ENCODE results near the gene SLC25A53. TPM values are rescaled to one million over a fixed set of nuclear protein-coding genes. Genes with fewer than 3 reads are reported as not detected.

Gene SLC25A53, protein sequence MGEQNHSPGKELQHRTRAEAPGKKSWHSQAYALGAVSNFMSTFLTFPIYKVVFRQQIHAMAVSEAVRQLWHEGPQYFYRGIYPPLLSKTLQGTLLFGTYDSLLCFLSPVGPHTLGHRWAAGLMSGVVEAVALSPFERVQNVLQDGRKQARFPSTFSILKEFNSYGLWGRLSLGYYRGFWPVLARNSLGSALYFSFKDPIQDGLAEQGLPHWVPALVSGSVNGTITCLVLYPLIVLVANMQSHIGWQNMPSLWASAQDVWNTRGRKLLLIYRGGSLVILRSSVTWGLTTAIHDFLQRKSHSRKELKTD
- total RNA-seq (5.5 and 6.8 TPM in 2 replicates), polyA plus RNA-seq (4.8 and 5.7 TPM in 2 replicates)

DNA sequence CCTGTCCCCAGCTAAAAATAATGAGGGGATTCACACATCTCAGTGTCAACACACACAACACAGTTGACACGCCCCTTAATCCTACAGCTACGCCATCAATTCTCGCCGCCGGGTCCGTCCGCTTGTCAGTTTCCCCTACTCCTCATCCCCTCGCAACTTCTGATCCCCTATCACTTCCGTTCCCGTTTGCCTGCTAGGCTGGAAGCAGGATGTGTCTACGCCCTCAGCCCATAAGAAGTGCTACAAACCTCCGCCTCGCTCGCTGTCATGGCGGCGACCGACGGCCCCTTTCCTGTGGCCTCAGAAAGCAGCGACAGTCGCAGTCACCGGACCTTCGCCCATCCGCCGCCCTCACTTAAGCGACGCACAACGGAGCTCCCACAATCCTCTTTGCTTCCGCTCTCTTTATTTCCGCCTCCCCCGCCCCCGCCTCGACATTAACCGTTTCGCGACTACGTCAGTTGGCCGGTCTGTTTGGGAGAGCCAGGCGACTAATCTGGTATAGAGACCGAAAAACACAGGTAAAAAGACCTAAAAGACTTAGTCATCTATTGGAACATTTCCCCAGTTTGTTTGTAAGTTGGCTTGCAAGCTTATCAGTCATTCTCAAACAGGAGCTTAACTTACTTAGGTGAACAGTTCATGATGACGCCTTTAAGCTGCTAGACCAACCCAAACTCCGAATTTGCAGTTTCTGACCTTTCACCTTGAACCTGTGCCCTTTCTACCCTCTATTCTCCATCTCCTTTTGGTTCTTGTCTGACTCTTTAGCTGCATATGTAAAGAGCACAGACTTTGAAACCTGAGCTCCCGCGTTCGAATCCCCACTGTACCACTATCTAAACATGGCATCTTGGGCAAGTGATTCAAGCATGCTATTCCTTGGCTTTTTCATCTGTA is at the start of gene SLC25A53:
Gene SLC25A53 (minus strand): TSS at position 380 of the 900 bp plus-strand sequence. CDS start 51,752 bp downstream, outside the sequence.
- Histone ChIP-seq H3K4me1 (ENCODE audit: insufficient read depth) (no peaks in the 10 kb centered on the region), H3K79me2 (peaks cover 22% of the 10 kb centered on the region), H3K9me2 (replicated peaks; ENCODE audit: insufficient read depth) (no peaks in the 10 kb centered on the region), H3K36me3 (replicated peaks; ENCODE audit: insufficient read depth, low read depth) (no peaks in the 10 kb centered on the region), H3K9me3 (ENCODE audit: low read depth) (no peaks in the 10 kb centered on the region), H3K4me3 (peak within 1 kb of the TSS; percentile 49), H3K4me2 (peak within 1 kb of the TSS; percentile 74), H3K27ac (peak within 1 kb of the TSS; percentile 99), H2AFZ (peak within 1 kb of the TSS; percentile 90), H3K27me3 (no peaks in the 10 kb centered on the region), H4K20me1 (ENCODE audit: insufficient read depth, poor library complexity, severe bottlenecking) (no peaks in the 10 kb centered on the region)
- TF ChIP-seq, protein P1, sequence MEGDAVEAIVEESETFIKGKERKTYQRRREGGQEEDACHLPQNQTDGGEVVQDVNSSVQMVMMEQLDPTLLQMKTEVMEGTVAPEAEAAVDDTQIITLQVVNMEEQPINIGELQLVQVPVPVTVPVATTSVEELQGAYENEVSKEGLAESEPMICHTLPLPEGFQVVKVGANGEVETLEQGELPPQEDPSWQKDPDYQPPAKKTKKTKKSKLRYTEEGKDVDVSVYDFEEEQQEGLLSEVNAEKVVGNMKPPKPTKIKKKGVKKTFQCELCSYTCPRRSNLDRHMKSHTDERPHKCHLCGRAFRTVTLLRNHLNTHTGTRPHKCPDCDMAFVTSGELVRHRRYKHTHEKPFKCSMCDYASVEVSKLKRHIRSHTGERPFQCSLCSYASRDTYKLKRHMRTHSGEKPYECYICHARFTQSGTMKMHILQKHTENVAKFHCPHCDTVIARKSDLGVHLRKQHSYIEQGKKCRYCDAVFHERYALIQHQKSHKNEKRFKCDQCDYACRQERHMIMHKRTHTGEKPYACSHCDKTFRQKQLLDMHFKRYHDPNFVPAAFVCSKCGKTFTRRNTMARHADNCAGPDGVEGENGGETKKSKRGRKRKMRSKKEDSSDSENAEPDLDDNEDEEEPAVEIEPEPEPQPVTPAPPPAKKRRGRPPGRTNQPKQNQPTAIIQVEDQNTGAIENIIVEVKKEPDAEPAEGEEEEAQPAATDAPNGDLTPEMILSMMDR (IDR thresholded peaks at IDR 0.05; ENCODE audit: poor library complexity): no peak
- TF ChIP-seq EZH2phosphoT487 (IDR thresholded peaks at IDR 0.05; ENCODE audit: low read depth, severe bottlenecking, unreplicated experiment): no peak
- 47% methylated on average over 43 of the region's 44 CpGs for WGBS (ENCODE audit: low lambda C conversion rate, missing lambda C conversion rate)
- DNase-seq (ENCODE audit: low spot score): peak; percentile 84

DNA sequence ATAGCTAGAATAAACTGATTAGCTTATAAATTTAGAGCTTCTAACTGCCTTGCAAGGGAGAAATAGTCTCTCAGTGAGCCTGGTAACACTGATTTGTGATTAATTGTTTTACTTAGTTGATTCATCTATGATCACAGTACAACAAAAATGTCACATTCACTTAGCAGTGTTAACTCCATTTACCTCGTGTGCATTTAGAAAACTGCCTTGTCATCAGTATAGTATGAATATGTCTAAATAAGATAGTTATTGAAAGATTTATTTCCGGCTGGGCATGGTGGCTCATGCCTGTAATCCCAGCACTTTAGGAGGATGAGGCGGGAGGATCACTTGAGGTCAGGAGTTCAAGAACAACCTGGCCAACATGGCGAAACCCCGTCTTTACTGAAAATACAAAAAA is 48.7 kb upstream of the SLC25A53 start:
- TF ChIP-seq, protein P1 (IDR thresholded peaks at IDR 0.05; ENCODE audit: poor library complexity): no peak
- no peak for TF ChIP-seq EZH2phosphoT487 (IDR thresholded peaks at IDR 0.05; ENCODE audit: low read depth, severe bottlenecking, unreplicated experiment)
- no peak for TF ChIP-seq EZH2 (IDR thresholded peaks at IDR 0.05; ENCODE audit: borderline replicate concordance)
- no peak overlapping the region for H3K4me2 ChIP-seq
- no peaks in the 10 kb centered on the region for H3K79me2 ChIP-seq
- no peaks in the 10 kb centered on the region for H3K9me2 ChIP-seq (replicated peaks; ENCODE audit: insufficient read depth)
- H3K9me3 ChIP-seq (ENCODE audit: low read depth): no peaks in the 10 kb centered on the region
- 82% methylated on average over 5 of the region's 5 CpGs for WGBS (ENCODE audit: low lambda C conversion rate, missing lambda C conversion rate)
- H3K4me3 ChIP-seq: no peak overlapping the region
- no peak overlapping the region for H2AFZ ChIP-seq
- H3K4me1 ChIP-seq (ENCODE audit: insufficient read depth): no peaks in the 10 kb centered on the region
- no peaks in the 10 kb centered on the region for H4K20me1 ChIP-seq (ENCODE audit: insufficient read depth, poor library complexity, severe bottlenecking)
- no peaks in the 10 kb centered on the region for H3K27me3 ChIP-seq
- DNase-seq (ENCODE audit: low spot score): no peak
- H3K36me3 ChIP-seq (replicated peaks; ENCODE audit: insufficient read depth, low read depth): no peaks in the 10 kb centered on the region
- H3K27ac ChIP-seq: no peak overlapping the region

DNA sequence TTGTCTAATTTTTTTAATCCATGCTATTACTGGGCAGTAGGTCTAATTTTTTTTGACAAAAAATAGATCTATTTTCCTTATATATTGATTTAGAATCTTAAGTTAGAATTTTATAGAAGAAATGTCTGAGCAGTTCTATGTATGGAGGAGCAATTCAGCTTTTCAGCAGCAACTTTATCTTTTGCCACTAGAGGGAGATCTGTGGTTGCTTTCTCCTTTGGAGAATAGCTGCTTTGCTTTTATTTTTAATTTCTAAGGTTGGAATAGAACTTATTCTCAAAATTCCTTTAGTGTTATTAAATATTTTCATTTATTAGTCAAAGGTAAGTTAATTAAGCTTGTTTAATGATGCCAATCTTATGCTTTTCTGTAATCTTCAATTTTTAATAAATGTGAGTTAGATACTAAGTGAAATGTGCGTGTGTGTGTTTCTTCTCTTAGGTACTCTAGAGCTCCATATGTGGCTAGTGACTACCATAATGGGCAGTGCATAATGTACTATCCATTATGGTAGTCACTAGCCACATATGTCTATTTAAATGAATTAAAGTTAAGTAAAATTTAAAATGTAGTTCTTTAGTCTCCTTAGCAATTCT is 38.8 kb upstream of the SLC25A53 start:
- H2AFZ ChIP-seq: no peak overlapping the region
- peak; percentile 53 for DNase-seq (ENCODE audit: low spot score)

More for the DNA sequence above, 38.8 kb upstream of the SLC25A53 start:
- Histone ChIP-seq H4K20me1 (ENCODE audit: insufficient read depth, poor library complexity, severe bottlenecking) (no peaks in the 10 kb centered on the region), H3K27ac (no peak overlapping the region), H3K4me3 (no peak overlapping the region), H3K4me1 (ENCODE audit: insufficient read depth) (no peaks in the 10 kb centered on the region), H3K79me2 (no peaks in the 10 kb centered on the region), H3K27me3 (no peaks in the 10 kb centered on the region), H3K9me3 (ENCODE audit: low read depth) (no peaks in the 10 kb centered on the region), H3K4me2 (no peak overlapping the region), H3K36me3 (replicated peaks; ENCODE audit: insufficient read depth, low read depth) (no peaks in the 10 kb centered on the region), H3K9me2 (replicated peaks; ENCODE audit: insufficient read depth) (no peaks in the 10 kb centered on the region)
- TF ChIP-seq, protein P1 (IDR thresholded peaks at IDR 0.05; ENCODE audit: poor library complexity): peak; percentile 86
- TF ChIP-seq EZH2phosphoT487 (IDR thresholded peaks at IDR 0.05; ENCODE audit: low read depth, severe bottlenecking, unreplicated experiment) (no peak), EZH2 (IDR thresholded peaks at IDR 0.05; ENCODE audit: borderline replicate concordance) (no peak)
- WGBS (ENCODE audit: low lambda C conversion rate, missing lambda C conversion rate): 94% methylated on average over 1 of the region's 1 CpG
